ENCODE results near the gene ARID1B.

The ARID1B gene

GRCh38 chr6:156797901-156798735 lies 20.9 kb downstream of the ARID1B start:
- no peak overlapping the region for H3K27ac ChIP-seq (ENCODE audit: extremely low read depth, low read depth, low read length)
- TF ChIP-seq ZFP41 (tag by site-specific recombination; IDR thresholded peaks at IDR 0.05; ENCODE audit: borderline replicate concordance) (no peak), YY2 (tag by site-specific recombination; IDR thresholded peaks at IDR 0.05) (no peak), ZNF37A (tag by site-specific recombination; IDR thresholded peaks at IDR 0.05) (no peak), ZNF202 (tag by site-specific recombination; IDR thresholded peaks at IDR 0.05; ENCODE audit: borderline replicate concordance) (no peak), BCL6B (tag by site-specific recombination; IDR thresholded peaks at IDR 0.05) (no peak), SCRT1 (tag by site-specific recombination; IDR thresholded peaks at IDR 0.05; ENCODE audit: borderline replicate concordance) (no peak), ZNF248 (tag by site-specific recombination; IDR thresholded peaks at IDR 0.05) (no peak), ZNF488 (tag by site-specific recombination; IDR thresholded peaks at IDR 0.05) (no peak), ELK4 (IDR thresholded peaks at IDR 0.05; ENCODE audit: borderline replicate concordance, low read depth, low read length) (no peak), ZNF518A (tag by site-specific recombination; conservative IDR thresholded peaks at IDR 0.05; ENCODE audit: low read depth) (no peak), ZNF658 (tag by site-specific recombination; IDR thresholded peaks at IDR 0.05) (no peak), SP3 (tag by site-specific recombination; IDR thresholded peaks at IDR 0.05) (no peak)
- H3K4me3 ChIP-seq (ENCODE audit: low read depth, low read length): no peak overlapping the region
- ChIA-PET POLR2A (no interaction called here), CTCF (no interaction called here)
- H3K4me1 ChIP-seq (ENCODE audit: control insufficient read depth, insufficient read depth, low read length): peaks cover 12% of the 10 kb centered on the region
- H3K36me3 ChIP-seq (ENCODE audit: control insufficient read depth in 2 of 2, insufficient read depth in 1 of 2, low read length in 2 of 2): no peaks in the 10 kb centered on the region
- H3K9me3 ChIP-seq (ENCODE audit: control insufficient read depth, insufficient read depth, low read depth, low read length): no peaks in the 10 kb centered on the region

- ChIA-PET CTCF (interaction anchor here (1.0 kb wide), 1 partner anchor 133 kb away, joined by 3 read pairs; no protein-coding TSS in a partner anchor), POLR2A (no interaction called here)
- H3K4me1 ChIP-seq (ENCODE audit: control insufficient read depth, insufficient read depth, low read length): peaks cover 15% of the 10 kb centered on the region
- H3K9me3 ChIP-seq (ENCODE audit: control insufficient read depth, insufficient read depth, low read depth, low read length): no peaks in the 10 kb centered on the region
- H3K27ac ChIP-seq (ENCODE audit: extremely low read depth, low read depth, low read length): no peak overlapping the region
- no peak overlapping the region for H3K4me3 ChIP-seq (ENCODE audit: low read depth, low read length)
- no peaks in the 10 kb centered on the region for H3K36me3 ChIP-seq (ENCODE audit: control insufficient read depth in 2 of 2, insufficient read depth in 1 of 2, low read length in 2 of 2)
- TF ChIP-seq PRDM6 (tag by site-specific recombination; IDR thresholded peaks at IDR 0.05) (peak; percentile 91), PRDM1 (tag by site-specific recombination; IDR thresholded peaks at IDR 0.05) (0 out of 2 replicates have a peak, but pooled peaks have one; percentile 18), ZNF677 (tag by site-specific recombination; IDR thresholded peaks at IDR 0.05) (no peak), ZNF624 (tag by site-specific recombination; IDR thresholded peaks at IDR 0.05) (no peak), ZSCAN18 (tag by site-specific recombination; IDR thresholded peaks at IDR 0.05) (no peak), MZF1 (tag by site-specific recombination; IDR thresholded peaks at IDR 0.05; ENCODE audit: borderline replicate concordance) (no peak), ZFHX2 (tag by site-specific recombination; conservative IDR thresholded peaks at IDR 0.05) (no peak), YY1 (tag by site-specific recombination; IDR thresholded peaks at IDR 0.05) (no peak), ZNF24 (tag by site-specific recombination; IDR thresholded peaks at IDR 0.05) (no peak), ZNF768 (tag by site-specific recombination; IDR thresholded peaks at IDR 0.05) (no peak), ZNF596 (tag by site-specific recombination; IDR thresholded peaks at IDR 0.05) (no peak)
These were observed 24.5 kb downstream of the ARID1B start for GRCh38 chr6:156801712-156802111.

Data from HEK293 (cell line).